Endometrial microvascular endothelial cells (primary cell): ENCODE results near the gene TNFSF8. TPM values are rescaled to one million over a fixed set of nuclear protein-coding genes. Genes with fewer than 3 reads are reported as not detected.

ENCODE experiments used
- in situ Hi-C: cut with HindIII; loops from 2 replicates; pipeline ENCODE4 v1.10.0; 2017; ENCODE audit warnings: low sequenced_read_pairs, low pct_unique_long_range_greater_than_20kb; ENCODE audit errors: inconsistent ontology term
- total RNA-seq: library from RNA; depleted of rRNA; stranded (reverse); fragments of >200 nt; gene quantifications from one replicate; pipeline ENCODE4 v1.2.3, GENCODE V29; 2015; ENCODE audit errors: inconsistent ontology term

TNFSF8 gene
- total RNA-seq, 1 donor from 2014 or later: not detected

DNA sequence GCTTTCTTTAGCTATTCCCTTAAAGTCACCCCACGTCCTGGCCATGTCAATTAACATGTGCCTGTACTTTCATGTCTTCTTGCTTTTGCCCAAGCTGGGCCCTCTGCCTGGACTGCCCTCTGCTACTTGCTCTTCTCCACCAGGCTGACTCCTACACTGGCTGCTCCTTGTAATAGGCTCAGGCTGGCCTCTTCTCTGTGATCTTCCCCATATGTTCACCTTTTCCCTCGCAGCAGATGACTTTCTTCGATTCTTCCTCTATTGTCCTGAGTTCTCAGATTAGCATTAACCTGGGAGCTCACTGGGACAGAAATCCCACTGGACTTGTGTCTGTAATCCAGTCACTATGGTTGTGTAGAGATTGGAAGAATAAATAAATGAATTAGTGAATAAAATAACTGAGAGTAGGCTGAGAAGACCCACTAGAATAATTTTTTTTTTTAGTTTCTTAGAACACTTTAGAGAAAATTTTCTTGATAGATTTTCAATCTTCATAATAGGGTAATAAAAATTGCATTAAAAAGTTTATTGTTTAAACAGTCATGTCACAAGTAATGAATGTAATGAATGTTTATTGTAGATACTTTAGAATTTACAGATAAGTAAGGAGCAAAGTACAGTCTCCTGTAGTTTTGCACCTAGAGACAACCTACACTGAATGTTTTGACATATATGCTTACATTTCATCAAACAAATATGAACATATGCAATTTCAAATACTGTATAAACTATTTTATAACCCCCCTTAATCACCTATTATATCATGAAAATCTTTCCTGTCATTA lies 77.1 kb downstream of the TNFSF8 start:
- in situ Hi-C loops: no loop called here

DNA sequence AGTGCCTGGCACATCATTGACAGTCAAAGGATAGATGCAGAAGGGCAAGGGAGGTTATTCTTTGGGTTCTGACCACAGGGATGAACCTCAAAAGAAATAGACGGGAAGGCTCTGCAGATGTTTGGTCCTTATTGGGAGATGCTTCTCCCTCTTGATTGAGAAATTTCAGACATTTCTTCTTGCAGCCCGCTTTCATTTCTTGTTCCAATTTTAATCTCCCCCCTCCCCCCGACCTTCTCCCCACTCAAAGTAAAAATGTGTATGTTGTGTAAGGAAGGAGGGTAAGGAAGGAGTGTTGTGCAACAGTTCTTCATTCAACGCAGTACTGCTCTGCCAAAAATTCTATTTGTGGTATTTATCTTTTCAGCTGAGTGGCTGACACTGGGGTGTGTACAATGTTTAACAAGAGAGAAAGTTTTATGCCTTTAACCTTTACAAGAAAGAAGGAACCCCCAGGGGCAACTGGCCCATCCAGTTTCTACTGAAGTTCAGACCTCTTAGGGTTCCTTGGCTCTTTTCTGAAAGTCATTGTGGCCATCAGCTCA lies 78.3 kb downstream of the TNFSF8 start:
- in situ Hi-C loops: no loop called here

DNA sequence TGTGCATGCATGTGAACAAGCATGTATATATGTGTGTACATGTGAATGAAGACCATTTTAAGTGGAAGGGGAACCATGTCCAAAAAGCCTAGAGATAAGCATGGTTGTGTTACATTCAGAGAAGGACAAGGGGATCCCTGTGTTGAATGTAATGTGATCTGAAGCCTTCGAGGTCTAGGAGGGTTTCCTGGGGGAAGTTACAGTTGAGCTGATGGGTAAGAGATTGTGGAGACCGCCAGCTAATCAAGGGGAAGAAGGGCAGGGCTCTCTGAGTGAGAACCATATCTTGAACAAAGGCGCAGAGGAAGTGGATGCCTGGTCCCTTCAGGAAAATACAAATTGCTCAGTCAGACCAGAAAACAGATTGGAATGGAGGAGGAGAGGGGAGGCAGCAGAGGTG lies 79.1 kb downstream of the TNFSF8 start:
- in situ Hi-C loops: no loop called here

Other genes with a start within 250 kb of the TNFSF8 start
- gene TEX48, start 248.4 kb downstream of the TNFSF8 start, total RNA-seq: not detected
- gene TNFSF15, start 124.6 kb downstream of the TNFSF8 start, total RNA-seq: 2.7 TPM
- gene TNC, start 187.6 kb upstream of the TNFSF8 start, total RNA-seq: 0.37 TPM